K562 (cell line): Measurements from ENCODE around the gene HSPA14. TPM values are rescaled to one million over a fixed set of nuclear protein-coding genes. Genes with fewer than 3 reads are reported as not detected.

ENCODE experiments used
- ATAC-seq: fragments of 200-7000 bp; cut with Tn5 transposase; 3 replicates; pipeline ENCODE4 v1.9.1; 2020; ENCODE audit warnings: moderate library complexity
- BruUV-seq: library from RNA; stranded (reverse); fragments of 400-500 nt; replicated peaks from 2 replicates; lab custom pipeline; 2021; lab: Mats Ljungman, UMichigan
- CTCF ChIA-PET: fragments of 300-600 bp; formaldehyde crosslinking; extraction: SDS; loops from one replicate; lab custom pipeline; 2021; ENCODE audit warnings: low intra/inter-chr PET ratio; lab: Yijun Ruan, JAX
- POLR2A ChIA-PET: fragments of 300-600, 350-650 bp; sonication (Branson Sonifier 250); formaldehyde crosslinking; extraction: SDS; loops from one replicate; lab custom pipeline; 2021; ENCODE audit warnings: antibody characterized with exemption, inconsistent platforms; lab: Yijun Ruan, JAX
- DNase-seq, 4 experiments: peaks; one replicate each; pipeline versions ENCODE4 v3.0.0 to v3.0.0-alpha.2; 2011 to 2018; ENCODE audit warnings: low spot score in 3 of 4, mixed read lengths in 3 of 4; ENCODE audit errors: extremely low read depth in 1 of 4
- FAIRE-seq: peaks from 2 replicates; lab custom pipeline; 2011; peaks lifted over from hg19 to GRCh38; lab: Jason Lieb, UNC
- H2AFZ ChIP-seq: 2 replicates; pipeline ENCODE4 v1.6.0; 2011; ENCODE audit warnings: low read depth, low read length, control low read depth, inconsistent platforms
- H3K27ac ChIP-seq: fragments of 200-600 bp; 3 replicates; pipeline ENCODE4 v1.8.0; 2011; ENCODE audit warnings: low read depth, mild to moderate bottlenecking, control low read depth, inconsistent platforms, low read length, moderate library complexity, mixed read lengths; ENCODE audit errors: extremely low read depth
- H3K27me3 ChIP-seq, 2 experiments: fragments of 300-600 bp in 1 of 2; 2 replicates in 1 of 2; 3 replicates in 1 of 2; pipeline versions ENCODE4 v1.6.0 to v1.8.0; 2011; ENCODE audit warnings: inconsistent platforms in 2 of 2, low read length in 2 of 2, mild to moderate bottlenecking in 1 of 2, mixed read lengths in 1 of 2, moderate library complexity in 1 of 2; ENCODE audit not compliant: control insufficient read depth in 2 of 2, insufficient read depth in 2 of 2
- H3K36me3 ChIP-seq: fragments of 300-600 bp; 3 replicates; pipeline ENCODE4 v1.8.0; 2011; ENCODE audit warnings: mild to moderate bottlenecking, low read length, inconsistent platforms; ENCODE audit not compliant: control insufficient read depth, insufficient read depth
- H3K4me1 ChIP-seq, 2 experiments: fragments of 200-600 bp in 1 of 2; replicated peaks in 1 of 2; 2 replicates in 1 of 2; 3 replicates in 1 of 2; pipeline versions ENCODE4 v1.5.1 to v1.8.0; 2011; ENCODE audit warnings: inconsistent platforms in 2 of 2, low read length in 2 of 2, mild to moderate bottlenecking in 1 of 2, mixed read lengths in 1 of 2, moderate library complexity in 1 of 2; ENCODE audit not compliant: control insufficient read depth in 2 of 2, insufficient read depth in 2 of 2
- H3K4me2 ChIP-seq: 2 replicates; pipeline ENCODE4 v1.6.1; 2011; ENCODE audit warnings: low read length, control low read depth, inconsistent platforms, mixed read lengths; ENCODE audit not compliant: insufficient read depth
- H3K4me3 ChIP-seq: fragments of 200-600 bp; sonication (generic), shearing (Covaris generic); 2 replicates; pipeline ENCODE4 v1.5.1; 2016; ENCODE audit warnings: control low read depth, inconsistent platforms
- H3K79me2 ChIP-seq: fragments of 200-600 bp; 3 replicates; pipeline ENCODE4 v1.8.0; 2011; ENCODE audit warnings: low read length, inconsistent platforms; ENCODE audit not compliant: control insufficient read depth, insufficient read depth
- H3K9ac ChIP-seq, 2 experiments: 2 replicates each; pipeline versions ENCODE4 v1.6.0 to v1.6.1; 2011; ENCODE audit warnings: low read depth in 2 of 2, low read length in 2 of 2, control low read depth in 1 of 2, inconsistent platforms in 1 of 2, mild to moderate bottlenecking in 1 of 2, mixed read lengths in 1 of 2; ENCODE audit not compliant: insufficient read depth in 1 of 2
- H3K9me1 ChIP-seq: one replicate; pipeline ENCODE4 v1.6.0; 2011; ENCODE audit warnings: inconsistent platforms, mild to moderate bottlenecking, low read length, moderate library complexity; ENCODE audit not compliant: control insufficient read depth, insufficient read depth
- H3K9me3 ChIP-seq: replicated peaks from 2 replicates; pipeline ENCODE4 v1.5.1; 2011; ENCODE audit warnings: low read depth, low read length, inconsistent platforms; ENCODE audit not compliant: control insufficient read depth, insufficient read depth
- H4K20me1 ChIP-seq: replicated peaks from 2 replicates; pipeline ENCODE4 v1.6.1; 2011; ENCODE audit warnings: low read length, inconsistent platforms, mixed read lengths; ENCODE audit not compliant: control insufficient read depth, insufficient read depth
- DPF2 ChIP-seq: fragments of 450-650 bp; IDR thresholded peaks from 2 replicates; pipeline ENCODE4 v1.6.1; 2016
- EHMT2 ChIP-seq: fragments of 450-650 bp; IDR thresholded peaks from 2 replicates; pipeline ENCODE4 v1.6.1; 2018; ENCODE audit warnings: antibody characterized with exemption
- HCFC1 ChIP-seq: IDR thresholded peaks from 2 replicates; pipeline ENCODE4 v1.6.1; 2012; ENCODE audit warnings: low read depth, low read length, improper control_type of control experiment
- MECOM ChIP-seq: fragments of 250-450 bp; sonication (Bioruptor Pico); IDR thresholded peaks from 2 replicates; pipeline ENCODE4 v1.8.0; 2022; ENCODE audit warnings: inconsistent platforms
- MIER1 ChIP-seq: fragments of 450-650 bp; IDR thresholded peaks from 2 replicates; pipeline ENCODE4 v1.6.1; 2016; ENCODE audit warnings: antibody characterized with exemption, mild to moderate bottlenecking, low read depth
- POLR3G ChIP-seq: IDR thresholded peaks from 2 replicates; pipeline ENCODE4 v1.6.1; 2011; ENCODE audit not compliant: insufficient read length, insufficient replicate concordance; ENCODE audit errors: extremely low read depth
- RBM34 ChIP-seq: fragments of 200-400 bp; formaldehyde crosslinking; IDR thresholded peaks from 2 replicates; pipeline ENCODE4 v1.6.1; 2018; ENCODE audit warnings: low read length, borderline replicate concordance; ENCODE audit not compliant: insufficient read depth
- TSC22D4 ChIP-seq: fragments of 450-650 bp; IDR thresholded peaks from 2 replicates; pipeline ENCODE4 v1.6.1; 2016; ENCODE audit warnings: missing genetic modification characterization, missing biosample characterization, control low read depth
- ZBTB1 ChIP-seq: sonication (generic); formaldehyde crosslinking; IDR thresholded peaks from 2 replicates; pipeline ENCODE4 v1.8.1; 2023; ENCODE audit warnings: missing genetic modification reagents, low read depth, mild to moderate bottlenecking, borderline replicate concordance
- ZKSCAN3 ChIP-seq: fragments of 250-450 bp; sonication (Bioruptor Pico); IDR thresholded peaks from 2 replicates; pipeline ENCODE4 v1.4.0; 2020
- WGBS: fragments of 100-300 bp; shearing (Covaris generic); methylation state at CpG from one replicate; pipeline ENCODE4 v1.1.6; 2016; ENCODE audit warnings: low coverage, mixed read lengths; ENCODE audit not compliant: insufficient coverage; ENCODE audit errors: missing lambda C conversion rate; 5-methylcytosine and 5-hydroxymethylcytosine counted together
- in situ Hi-C: fragments of 300-500 bp; cut with MboI; formaldehyde crosslinking; loops from 4 replicates; pipeline ENCODE4 v1.15.0; 2018; ENCODE audit warnings: inconsistent platforms, mixed read lengths
- intact Hi-C: fragments of 100-400 bp; cut with micrococcal nuclease; formaldehyde crosslinking; loops from 2 replicates; pipeline ENCODE4 v1.14.2; 2022
- polyA plus RNA-seq, 8 experiments: library from polyadenylated mRNA; depleted of rRNA in 4 of 8; stranded (reverse) in 5 of 8; unstranded in 3 of 8; fragments of >200 nt; fragmentation: Nextera tagmentation in 2 of 8; fragmentation: Illumina TruSeq in 1 of 8; extraction: Ambion mirVana in 2 of 8; extraction: Trizol in 1 of 8; gene quantifications; 2 replicates each; pipeline versions ENCODE4 v1.2.1 to v1.2.3, GENCODE V29; 2011 to 2014; ENCODE audit warnings: inconsistent platforms in 1 of 8, missing spikeins in 1 of 8
- total RNA-seq, 7 experiments: library from RNA; depleted of rRNA in 6 of 7; stranded (reverse); fragments of >200 nt in 6 of 7; fragmentation: Illumina TruSeq in 2 of 7; extraction: Trizol in 2 of 7; gene quantifications; 2 replicates each; pipeline versions ENCODE4 v1.2.1 to v1.2.3, GENCODE V29; 2011 to 2021; ENCODE audit warnings: low replicate concordance in 1 of 7
- TF ChIP-seq, protein P1 (sequence below): fragments of 450-650 bp; IDR thresholded peaks from 2 replicates; pipeline ENCODE4 v1.6.1; 2017; ENCODE audit warnings: antibody characterized with exemption, mild to moderate bottlenecking
- TF ChIP-seq, protein P2 (sequence below): sonication (generic); IDR thresholded peaks from 2 replicates; pipeline ENCODE4 v1.6.1; 2016
- TF ChIP-seq, protein P3 (sequence below): sonication (generic); formaldehyde crosslinking; IDR thresholded peaks from 2 replicates; pipeline ENCODE4 v1.5.0; 2020; ENCODE audit warnings: missing genetic modification reagents
- TF ChIP-seq, protein P4 (sequence below): fragments of 450-650 bp; formaldehyde crosslinking; conservative IDR thresholded peaks from 2 replicates; pipeline ENCODE4 v1.4.0; 2022; ENCODE audit warnings: mild to moderate bottlenecking, missing genetic modification characterization

The HSPA14 gene
- total and polyA plus RNA-seq, 9 of the 15 experiments (the other 6 are each of a cell fraction or from before 2014, with no cell fraction given): 41.9 to 75.0 (median 63.2) TPM

DNA sequence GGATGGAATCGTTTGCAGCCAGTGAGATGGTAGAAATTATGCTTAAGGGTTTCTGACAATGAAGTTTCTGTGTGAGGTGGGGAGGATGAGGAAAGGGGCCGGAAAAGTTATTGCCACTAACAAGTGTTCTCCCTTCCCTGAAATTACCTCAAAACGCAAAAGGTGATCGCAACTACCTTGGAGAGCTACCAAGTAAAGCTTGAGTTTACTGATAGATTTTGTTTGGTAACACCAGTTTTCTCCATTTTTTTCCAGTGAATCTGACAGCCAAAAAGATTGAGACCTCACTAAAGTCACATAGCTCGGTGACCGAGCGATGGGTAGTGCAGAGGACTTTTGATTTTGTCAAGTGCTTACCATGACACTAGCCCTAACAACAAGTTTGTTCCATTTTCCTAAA, 42.1 kb downstream of the HSPA14 start:
- FAIRE-seq: no peak
- WGBS: 1% methylated on average over 7 of the region's 7 CpGs
- TF ChIP-seq MIER1 (peak; percentile 57; the same call in 1 of the 2 replicates), EHMT2 (peak; percentile 76; the same call in 1 of the 2 replicates), MECOM (CRISPR knock-in tag) (no peak), RBM34 (no peak), ZKSCAN3 (CRISPR knock-in tag) (no peak), DPF2 (no peak), HCFC1 (no peak), TSC22D4 (tag) (no peak), ZBTB1 (CRISPR knock-in tag) (no peak), POLR3G (no peak)
- TF ChIP-seq, protein P1, sequence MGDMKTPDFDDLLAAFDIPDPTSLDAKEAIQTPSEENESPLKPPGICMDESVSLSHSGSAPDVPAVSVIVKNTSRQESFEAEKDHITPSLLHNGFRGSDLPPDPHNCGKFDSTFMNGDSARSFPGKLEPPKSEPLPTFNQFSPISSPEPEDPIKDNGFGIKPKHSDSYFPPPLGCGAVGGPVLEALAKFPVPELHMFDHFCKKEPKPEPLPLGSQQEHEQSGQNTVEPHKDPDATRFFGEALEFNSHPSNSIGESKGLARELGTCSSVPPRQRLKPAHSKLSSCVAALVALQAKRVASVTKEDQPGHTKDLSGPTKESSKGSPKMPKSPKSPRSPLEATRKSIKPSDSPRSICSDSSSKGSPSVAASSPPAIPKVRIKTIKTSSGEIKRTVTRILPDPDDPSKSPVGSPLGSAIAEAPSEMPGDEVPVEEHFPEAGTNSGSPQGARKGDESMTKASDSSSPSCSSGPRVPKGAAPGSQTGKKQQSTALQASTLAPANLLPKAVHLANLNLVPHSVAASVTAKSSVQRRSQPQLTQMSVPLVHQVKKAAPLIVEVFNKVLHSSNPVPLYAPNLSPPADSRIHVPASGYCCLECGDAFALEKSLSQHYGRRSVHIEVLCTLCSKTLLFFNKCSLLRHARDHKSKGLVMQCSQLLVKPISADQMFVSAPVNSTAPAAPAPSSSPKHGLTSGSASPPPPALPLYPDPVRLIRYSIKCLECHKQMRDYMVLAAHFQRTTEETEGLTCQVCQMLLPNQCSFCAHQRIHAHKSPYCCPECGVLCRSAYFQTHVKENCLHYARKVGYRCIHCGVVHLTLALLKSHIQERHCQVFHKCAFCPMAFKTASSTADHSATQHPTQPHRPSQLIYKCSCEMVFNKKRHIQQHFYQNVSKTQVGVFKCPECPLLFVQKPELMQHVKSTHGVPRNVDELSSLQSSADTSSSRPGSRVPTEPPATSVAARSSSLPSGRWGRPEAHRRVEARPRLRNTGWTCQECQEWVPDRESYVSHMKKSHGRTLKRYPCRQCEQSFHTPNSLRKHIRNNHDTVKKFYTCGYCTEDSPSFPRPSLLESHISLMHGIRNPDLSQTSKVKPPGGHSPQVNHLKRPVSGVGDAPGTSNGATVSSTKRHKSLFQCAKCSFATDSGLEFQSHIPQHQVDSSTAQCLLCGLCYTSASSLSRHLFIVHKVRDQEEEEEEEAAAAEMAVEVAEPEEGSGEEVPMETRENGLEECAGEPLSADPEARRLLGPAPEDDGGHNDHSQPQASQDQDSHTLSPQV: no peak
- TF ChIP-seq, protein P2, sequence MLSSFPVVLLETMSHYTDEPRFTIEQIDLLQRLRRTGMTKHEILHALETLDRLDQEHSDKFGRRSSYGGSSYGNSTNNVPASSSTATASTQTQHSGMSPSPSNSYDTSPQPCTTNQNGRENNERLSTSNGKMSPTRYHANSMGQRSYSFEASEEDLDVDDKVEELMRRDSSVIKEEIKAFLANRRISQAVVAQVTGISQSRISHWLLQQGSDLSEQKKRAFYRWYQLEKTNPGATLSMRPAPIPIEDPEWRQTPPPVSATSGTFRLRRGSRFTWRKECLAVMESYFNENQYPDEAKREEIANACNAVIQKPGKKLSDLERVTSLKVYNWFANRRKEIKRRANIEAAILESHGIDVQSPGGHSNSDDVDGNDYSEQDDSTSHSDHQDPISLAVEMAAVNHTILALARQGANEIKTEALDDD: peak; percentile 67
- TF ChIP-seq, protein P3, sequence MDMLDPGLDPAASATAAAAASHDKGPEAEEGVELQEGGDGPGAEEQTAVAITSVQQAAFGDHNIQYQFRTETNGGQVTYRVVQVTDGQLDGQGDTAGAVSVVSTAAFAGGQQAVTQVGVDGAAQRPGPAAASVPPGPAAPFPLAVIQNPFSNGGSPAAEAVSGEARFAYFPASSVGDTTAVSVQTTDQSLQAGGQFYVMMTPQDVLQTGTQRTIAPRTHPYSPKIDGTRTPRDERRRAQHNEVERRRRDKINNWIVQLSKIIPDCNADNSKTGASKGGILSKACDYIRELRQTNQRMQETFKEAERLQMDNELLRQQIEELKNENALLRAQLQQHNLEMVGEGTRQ (CRISPR knock-in tag): no peak
- TF ChIP-seq, protein P4, sequence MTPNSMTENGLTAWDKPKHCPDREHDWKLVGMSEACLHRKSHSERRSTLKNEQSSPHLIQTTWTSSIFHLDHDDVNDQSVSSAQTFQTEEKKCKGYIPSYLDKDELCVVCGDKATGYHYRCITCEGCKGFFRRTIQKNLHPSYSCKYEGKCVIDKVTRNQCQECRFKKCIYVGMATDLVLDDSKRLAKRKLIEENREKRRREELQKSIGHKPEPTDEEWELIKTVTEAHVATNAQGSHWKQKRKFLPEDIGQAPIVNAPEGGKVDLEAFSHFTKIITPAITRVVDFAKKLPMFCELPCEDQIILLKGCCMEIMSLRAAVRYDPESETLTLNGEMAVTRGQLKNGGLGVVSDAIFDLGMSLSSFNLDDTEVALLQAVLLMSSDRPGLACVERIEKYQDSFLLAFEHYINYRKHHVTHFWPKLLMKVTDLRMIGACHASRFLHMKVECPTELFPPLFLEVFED (CRISPR knock-in tag): no peak

More for the DNA sequence above, 42.1 kb downstream of the HSPA14 start:
- ChIA-PET CTCF (no interaction called here), POLR2A (interaction anchor here (0.9 to 2.5 kb wide), 2 partner anchors 10 to 218 kb away, joined by 3 to 14 read pairs; no protein-coding TSS in a partner anchor)
- Histone ChIP-seq H3K36me3 (peaks cover 37% of the 10 kb centered on the region; the same call in 2 of the 3 replicates), H4K20me1 (peaks cover 17% of the 10 kb centered on the region), H3K27ac (peak overlapping the region; percentile 85), H3K9ac (peak overlapping the region; percentile 73 to 78), H3K4me1 (peaks cover 12 to 15% of the 10 kb centered on the region in 2 experiments), H3K79me2 (peaks cover 86% of the 10 kb centered on the region), H3K4me3 (peak overlapping the region; percentile 96), H3K4me2 (peak overlapping the region; percentile 78), H2AFZ (no peak overlapping the region), H3K9me1 (no peaks in the 10 kb centered on the region), H3K9me3 (no peaks in the 10 kb centered on the region), H3K27me3 (no peaks in the 10 kb centered on the region)
- in situ Hi-C loops (no loop called here), intact Hi-C loops (loop anchor here (5.0 kb wide), 1 partner anchor 72 kb away; the partner anchor contains the start of gene DCLRE1C)
- no peak for ATAC-seq
- BruUV-seq: TSS peak; percentile 42
- peak in 2 of 4 experiments; percentile 14 to 27 for DNase-seq
